Measurements from ENCODE around the gene PFAS. TPM values are rescaled to one million over a fixed set of nuclear protein-coding genes. Genes with fewer than 3 reads are reported as not detected.

The PFAS gene
- total and polyA plus RNA-seq, 2 experiments from 2014 or later = 96.1 to 168 TPM

- ATAC-seq = no peak
- no peaks in the 10 kb centered on the region for H3K36me3 ChIP-seq (ENCODE audit: insufficient read depth)
- H2AFZ ChIP-seq = no peak overlapping the region
- no peaks in the 10 kb centered on the region for H4K20me1 ChIP-seq (replicated peaks; ENCODE audit: insufficient read depth)
- no peak for DNase-seq (ENCODE audit: low spot score)
- no peak overlapping the region for H3K4me2 ChIP-seq
- peaks cover 14% of the 10 kb centered on the region for H3K4me1 ChIP-seq (ENCODE audit: insufficient read depth)
- H3K9me3 Mint-ChIP-seq = no peaks in the 10 kb centered on the region
- H3K9me2 ChIP-seq (ENCODE audit: insufficient read depth) = no peaks in the 10 kb centered on the region
- no peak for TF ChIP-seq JUNB (IDR thresholded peaks at IDR 0.05; ENCODE audit: unreplicated experiment)
- TF ChIP-seq ZNF331 (CRISPR knock-in tag; IDR thresholded peaks at IDR 0.05; ENCODE audit: low read depth) = no peak
- TF ChIP-seq, protein P1, sequence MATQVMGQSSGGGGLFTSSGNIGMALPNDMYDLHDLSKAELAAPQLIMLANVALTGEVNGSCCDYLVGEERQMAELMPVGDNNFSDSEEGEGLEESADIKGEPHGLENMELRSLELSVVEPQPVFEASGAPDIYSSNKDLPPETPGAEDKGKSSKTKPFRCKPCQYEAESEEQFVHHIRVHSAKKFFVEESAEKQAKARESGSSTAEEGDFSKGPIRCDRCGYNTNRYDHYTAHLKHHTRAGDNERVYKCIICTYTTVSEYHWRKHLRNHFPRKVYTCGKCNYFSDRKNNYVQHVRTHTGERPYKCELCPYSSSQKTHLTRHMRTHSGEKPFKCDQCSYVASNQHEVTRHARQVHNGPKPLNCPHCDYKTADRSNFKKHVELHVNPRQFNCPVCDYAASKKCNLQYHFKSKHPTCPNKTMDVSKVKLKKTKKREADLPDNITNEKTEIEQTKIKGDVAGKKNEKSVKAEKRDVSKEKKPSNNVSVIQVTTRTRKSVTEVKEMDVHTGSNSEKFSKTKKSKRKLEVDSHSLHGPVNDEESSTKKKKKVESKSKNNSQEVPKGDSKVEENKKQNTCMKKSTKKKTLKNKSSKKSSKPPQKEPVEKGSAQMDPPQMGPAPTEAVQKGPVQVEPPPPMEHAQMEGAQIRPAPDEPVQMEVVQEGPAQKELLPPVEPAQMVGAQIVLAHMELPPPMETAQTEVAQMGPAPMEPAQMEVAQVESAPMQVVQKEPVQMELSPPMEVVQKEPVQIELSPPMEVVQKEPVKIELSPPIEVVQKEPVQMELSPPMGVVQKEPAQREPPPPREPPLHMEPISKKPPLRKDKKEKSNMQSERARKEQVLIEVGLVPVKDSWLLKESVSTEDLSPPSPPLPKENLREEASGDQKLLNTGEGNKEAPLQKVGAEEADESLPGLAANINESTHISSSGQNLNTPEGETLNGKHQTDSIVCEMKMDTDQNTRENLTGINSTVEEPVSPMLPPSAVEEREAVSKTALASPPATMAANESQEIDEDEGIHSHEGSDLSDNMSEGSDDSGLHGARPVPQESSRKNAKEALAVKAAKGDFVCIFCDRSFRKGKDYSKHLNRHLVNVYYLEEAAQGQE (IDR thresholded peaks at IDR 0.05; ENCODE audit: unreplicated experiment) = no peak
- no peak for TF ChIP-seq STAT1 (IDR thresholded peaks at IDR 0.05; ENCODE audit: unreplicated experiment)
- no peak for TF ChIP-seq ZNF114 (CRISPR knock-in tag; IDR thresholded peaks at IDR 0.05)
- no peaks in the 10 kb centered on the region; the same call in 2 of the 3 replicates for H3K36me3 Mint-ChIP-seq (ENCODE audit: low read depth)
- H3K4me3 ChIP-seq = no peak overlapping the region
- no peak overlapping the region for H3K4me3 Mint-ChIP-seq
- H3K27ac ChIP-seq (ENCODE audit: low read depth) = no peak overlapping the region
- H3K27me3 ChIP-seq (ENCODE audit: insufficient read depth) = peaks cover 37% of the 10 kb centered on the region
- H3F3A ChIP-seq (replicated peaks; ENCODE audit: low read depth) = peaks cover 7% of the 10 kb centered on the region; the same call in 1 of the 2 replicates
- H3K27me3 Mint-ChIP-seq (ENCODE audit: insufficient read depth, low read depth, poor library complexity) = peaks cover 24% of the 10 kb centered on the region
- H3K4me1 Mint-ChIP-seq = peaks cover 14% of the 10 kb centered on the region
- no peak overlapping the region for H3K27ac Mint-ChIP-seq
- H3K79me2 ChIP-seq (replicated peaks; ENCODE audit: insufficient read depth) = no peaks in the 10 kb centered on the region
Measured at GRCh38 chr17:8312251-8312650, 63.2 kb downstream of the PFAS start.

GRCh38 chr17:8312726-8313600 is 63.9 kb downstream of the PFAS start:
- no peaks in the 10 kb centered on the region for H3K79me2 ChIP-seq (replicated peaks; ENCODE audit: insufficient read depth)
- H3K36me3 Mint-ChIP-seq (ENCODE audit: low read depth) = no peaks in the 10 kb centered on the region; the same call in 2 of the 3 replicates
- H3K27me3 ChIP-seq (ENCODE audit: insufficient read depth) = peaks cover 44% of the 10 kb centered on the region
- H3K4me3 ChIP-seq = no peak overlapping the region
- no peaks in the 10 kb centered on the region for H3K9me2 ChIP-seq (ENCODE audit: insufficient read depth)
- H2AFZ ChIP-seq = no peak overlapping the region; the same call in 1 of the 2 replicates
- H3K4me1 ChIP-seq (ENCODE audit: insufficient read depth) = peaks cover 14% of the 10 kb centered on the region
- no peaks in the 10 kb centered on the region for H3K36me3 ChIP-seq (ENCODE audit: insufficient read depth)
- H3K4me2 ChIP-seq = no peak overlapping the region
- DNase-seq (ENCODE audit: low spot score) (no peak), ATAC-seq (no peak; the same call in 2 of the 3 replicates)
- peaks cover 14% of the 10 kb centered on the region for H3K4me1 Mint-ChIP-seq
- no peaks in the 10 kb centered on the region for H4K20me1 ChIP-seq (replicated peaks; ENCODE audit: insufficient read depth)
- H3F3A ChIP-seq (replicated peaks; ENCODE audit: low read depth) = peaks cover 7% of the 10 kb centered on the region; the same call in 1 of the 2 replicates
- H3K27ac ChIP-seq (ENCODE audit: low read depth) = no peak overlapping the region
- H3K27me3 Mint-ChIP-seq (ENCODE audit: insufficient read depth, low read depth, poor library complexity) = peaks cover 25% of the 10 kb centered on the region
- H3K9me3 Mint-ChIP-seq = no peaks in the 10 kb centered on the region
- H3K4me3 Mint-ChIP-seq = no peak overlapping the region
- no peak overlapping the region; the same call in 1 of the 2 replicates for H3K27ac Mint-ChIP-seq
- TF ChIP-seq POLR2AphosphoS5 (IDR thresholded peaks at IDR 0.05; ENCODE audit: low read depth) (no peak), CREB1 (CRISPR knock-in tag; IDR thresholded peaks at IDR 0.05; ENCODE audit: low read depth) (no peak), EZH2 (IDR thresholded peaks at IDR 0.05; ENCODE audit: low read depth, unreplicated experiment) (no peak), ZNF462 (CRISPR knock-in tag; IDR thresholded peaks at IDR 0.05) (no peak)

Data from GM23338 (cell line).